Measurements from ENCODE around the gene MYO15A.

MYO15A gene

DNA sequence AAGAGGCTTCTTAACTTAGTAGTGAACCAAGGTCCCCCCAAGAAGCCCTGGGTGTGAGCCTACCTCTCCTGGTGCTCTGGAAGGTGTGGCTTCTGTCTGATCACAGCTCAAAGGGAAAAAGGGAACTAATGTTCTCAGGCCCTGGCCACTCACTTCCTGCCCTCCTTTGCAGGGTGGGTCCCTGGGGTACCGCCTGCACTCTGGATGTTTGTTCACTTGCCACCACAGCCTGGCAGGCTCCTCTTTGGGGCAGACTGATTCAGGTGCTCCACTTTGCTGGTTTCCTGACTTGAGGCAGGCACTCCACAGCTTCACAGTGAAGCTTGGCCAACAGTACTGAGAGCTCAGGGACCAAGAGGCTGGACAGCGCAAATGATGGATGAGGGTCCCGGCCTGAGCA, 5.9 kb upstream of the MYO15A start:
- DNase-seq, result no peak

DNA sequence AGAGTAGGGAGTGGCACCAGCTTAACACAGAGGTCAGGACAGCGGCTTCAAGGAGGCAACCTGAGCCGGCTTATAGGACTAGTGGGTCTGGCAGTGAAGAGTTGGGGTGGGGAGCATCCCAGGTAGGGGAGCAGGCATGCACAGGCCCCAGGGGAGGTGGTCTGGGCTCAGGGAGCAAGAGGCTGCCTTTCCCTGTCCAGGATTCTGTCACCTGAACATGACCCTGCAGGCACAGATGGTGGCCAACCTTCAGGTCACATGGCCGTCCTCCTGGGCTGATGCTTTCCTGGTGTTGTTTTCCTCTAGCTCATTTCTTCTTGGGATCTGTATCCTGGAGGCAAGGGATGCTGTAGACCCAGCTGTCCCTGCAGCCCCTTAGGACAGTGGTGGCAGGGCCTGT, 3.5 kb upstream of the MYO15A start:
- DNase-seq, result no peak

GRCh38 chr17:18105595-18105994, 3.0 kb upstream of the MYO15A start:
- DNase-seq, result no peak

DNA sequence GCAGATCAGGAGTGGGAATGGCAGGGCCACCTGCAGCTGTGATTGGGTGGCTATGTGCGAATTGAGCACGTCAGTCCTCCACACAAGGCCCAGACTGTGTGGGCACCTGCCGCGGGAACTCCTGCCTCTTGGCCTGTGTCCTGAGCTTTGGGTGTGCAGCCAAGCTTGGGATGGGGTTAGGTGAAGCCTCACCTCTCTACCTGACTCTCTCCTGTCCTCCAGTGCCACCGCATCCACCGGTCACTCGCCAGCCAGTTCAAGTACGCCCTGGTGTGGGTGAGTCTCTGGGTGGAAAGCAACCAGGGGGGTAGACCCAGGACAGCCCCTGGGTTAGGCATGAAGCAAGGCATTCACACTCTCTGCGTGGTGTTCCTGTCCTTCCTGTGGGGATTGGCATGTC, 2.3 kb upstream of the MYO15A start:
- DNase-seq, result no peak

GRCh38 chr17:18107061-18107790, 1.3 kb upstream of the MYO15A start:
- DNase-seq, result no peak

DNA sequence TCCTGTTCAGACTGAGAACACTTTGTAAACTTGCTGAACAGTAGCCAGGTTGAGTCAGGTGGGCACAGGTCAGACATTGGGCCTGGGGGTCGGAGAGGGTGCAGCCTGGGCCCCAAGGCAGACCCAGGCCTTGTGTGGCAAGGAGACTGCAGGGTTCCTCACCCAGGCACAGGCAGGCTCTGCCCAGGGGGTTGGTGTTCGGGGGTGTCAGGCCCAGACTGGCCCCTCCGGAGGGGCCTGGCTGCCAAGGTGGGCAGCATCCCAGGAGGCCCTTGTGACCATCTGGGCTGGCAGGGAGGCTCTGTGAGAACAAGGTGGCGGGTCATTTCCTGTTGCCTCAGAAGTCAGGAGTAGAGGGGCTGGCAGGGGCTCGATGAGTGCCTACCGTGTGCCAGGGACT, 585 bp upstream of the MYO15A start:
- DNase-seq, result no peak

GRCh38 chr17:18109935-18110485, 1.5 kb downstream of the MYO15A start:
- DNase-seq, result peak; percentile 17

DNA sequence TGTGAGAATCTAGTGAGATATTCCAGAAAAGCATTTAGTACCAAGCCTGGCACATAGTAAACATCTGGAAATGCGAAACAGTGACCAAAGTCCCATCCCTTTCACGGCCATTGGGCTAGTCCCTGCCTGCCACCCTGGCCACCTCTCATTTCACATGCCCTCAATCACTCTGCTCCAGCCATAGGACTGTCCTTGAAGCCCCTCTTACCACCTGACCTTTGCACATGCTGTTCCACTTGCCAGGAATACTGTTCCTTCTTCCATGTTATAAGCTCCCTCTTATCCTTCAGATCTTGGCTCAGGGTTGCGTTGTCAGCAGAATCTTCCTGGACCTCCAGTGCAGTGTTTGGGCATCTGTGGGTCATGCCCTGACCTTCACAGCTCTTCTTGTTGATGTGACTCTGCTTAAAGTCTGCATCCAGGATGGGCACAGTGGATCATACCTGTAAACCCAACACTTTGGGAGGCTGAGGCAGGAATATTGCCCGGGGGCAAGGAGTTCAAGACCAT, 2.1 kb downstream of the MYO15A start:
- DNase-seq, result no peak

GRCh38 chr17:18111330-18111971, 2.9 kb downstream of the MYO15A start:
- no peak for DNase-seq

GRCh38 chr17:18115517-18115916, 7.0 kb downstream of the MYO15A start:
- DNase-seq, result no peak

GRCh38 chr17:18116078-18116477, 7.5 kb downstream of the MYO15A start:
- DNase-seq, result no peak

DNA sequence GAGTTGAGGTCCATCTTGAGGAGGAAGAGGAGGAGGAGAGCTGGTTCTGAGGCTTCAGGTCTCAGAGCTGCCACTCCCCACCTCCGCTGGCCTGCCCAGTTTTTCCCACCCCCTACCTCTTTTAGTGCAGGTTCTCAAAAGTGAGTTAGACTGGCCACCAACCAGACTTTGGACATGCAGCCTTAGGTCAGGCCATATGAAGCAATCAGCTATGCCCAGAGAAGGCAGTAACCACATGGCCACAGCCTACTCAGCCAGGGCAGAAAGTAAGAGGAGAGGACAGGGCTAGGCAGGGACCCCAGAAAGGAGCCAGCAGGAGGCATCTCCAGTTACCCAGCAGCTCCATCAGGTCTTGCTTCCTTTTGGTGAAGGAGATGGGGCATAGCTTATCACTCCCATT, 9.0 kb downstream of the MYO15A start:
- no peak for DNase-seq

- DNase-seq, result no peak
Measured at GRCh38 chr17:18117982-18118975, 9.7 kb downstream of the MYO15A start.

GRCh38 chr17:18119166-18119745, 10.7 kb downstream of the MYO15A start:
- DNase-seq, result no peak

GRCh38 chr17:18119938-18120337, 11.4 kb downstream of the MYO15A start:
- no peak for DNase-seq

GRCh38 chr17:18120461-18121017, 12.0 kb downstream of the MYO15A start:
- DNase-seq, result no peak

DNA sequence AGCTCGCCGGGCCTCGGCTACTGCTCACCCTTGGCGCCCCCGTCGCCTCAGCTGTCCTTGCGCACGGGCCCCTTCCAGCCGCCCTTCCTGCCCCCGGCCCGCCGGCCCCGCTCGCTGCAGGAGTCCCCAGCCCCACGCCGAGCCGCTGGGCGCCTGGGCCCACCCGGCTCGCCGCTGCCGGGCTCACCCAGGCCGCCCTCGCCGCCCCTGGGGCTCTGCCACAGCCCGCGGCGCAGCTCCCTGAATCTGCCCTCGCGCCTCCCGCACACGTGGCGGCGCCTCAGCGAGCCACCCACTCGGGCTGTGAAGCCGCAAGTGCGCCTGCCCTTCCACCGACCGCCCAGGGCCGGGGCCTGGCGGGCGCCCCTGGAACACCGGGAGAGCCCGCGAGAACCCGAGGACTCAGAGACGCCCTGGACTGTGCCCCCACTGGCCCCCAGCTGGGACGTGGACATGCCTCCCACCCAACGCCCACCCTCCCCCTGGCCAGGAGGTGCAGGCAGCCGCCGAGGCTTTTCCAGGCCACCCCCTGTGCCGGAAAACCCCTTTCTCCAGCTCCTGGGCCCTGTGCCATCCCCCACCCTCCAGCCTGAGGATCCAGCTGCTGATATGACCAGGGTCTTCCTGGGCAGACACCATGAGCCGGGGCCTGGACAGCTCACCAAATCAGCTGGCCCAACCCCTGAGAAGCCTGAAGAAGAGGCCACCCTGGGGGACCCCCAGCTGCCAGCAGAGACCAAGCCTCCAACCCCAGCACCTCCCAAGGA, 12.8 kb downstream of the MYO15A start:
- DNase-seq, result no peak

GRCh38 chr17:18122990-18123753, 14.6 kb downstream of the MYO15A start:
- peak; percentile 20 for DNase-seq

GRCh38 chr17:18124345-18125126, 16.0 kb downstream of the MYO15A start:
- DNase-seq, result no peak

DNA sequence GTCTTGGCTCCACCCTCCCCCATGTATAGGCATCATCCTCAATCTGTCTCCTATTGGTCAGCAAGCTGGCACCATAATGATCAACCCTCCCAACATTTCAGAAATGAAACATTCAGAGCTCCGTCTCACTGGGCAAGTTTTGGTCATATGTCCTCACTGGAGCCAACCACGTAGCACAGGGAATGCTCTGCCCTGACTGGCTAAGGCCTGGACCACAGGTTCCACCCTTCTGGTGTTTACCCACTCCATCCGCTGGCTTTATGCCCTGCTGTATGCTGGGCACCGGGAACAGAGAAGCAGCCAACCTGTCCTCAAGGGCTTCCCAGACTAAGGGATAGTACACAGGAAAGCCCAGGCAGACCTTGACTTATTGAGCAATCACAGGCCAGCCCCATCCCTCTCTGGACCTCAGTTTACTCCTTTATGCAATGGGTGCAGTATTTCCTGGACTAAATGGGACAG, 20.5 kb downstream of the MYO15A start:
- DNase-seq, result no peak

All from NCI-H146 (cell line).